Natural killer cell treated with Interleukin-12 subunit alpha and Interleukin-12 subunit beta and Interleukin-15 and Interleukin-18, amount 100 ng/mL, for 72 hours (primary cell): Measurements from ENCODE around the gene ASTL. TPM values are rescaled to one million over a fixed set of nuclear protein-coding genes. Genes with fewer than 3 reads are reported as not detected.
A peak's percentile ranks its signal among the peaks of the same experiment; 100 is the strongest.

ENCODE experiments used
- ATAC-seq, 2 donors: fragments of 150-1000 bp; cut with Tn5 transposase in 1 of 2; sonication (Bioruptor Pico), chemical (Tn5 transposase) in 1 of 2; 2 replicates each; pipeline ENCODE4 v1.10.0; 2021
- DNase-seq: peaks from one replicate; pipeline ENCODE4 v3.0.0; 2022; ENCODE audit warnings: low spot score
- H3K27ac Mint-ChIP-seq, 2 donors: 1 replicate in 1 of 2; 2 replicates in 1 of 2; pipeline ENCODE4 v1.8.0; 2022; ENCODE audit warnings: mixed read lengths in 2 of 2, mild to moderate bottlenecking in 1 of 2, moderate library complexity in 1 of 2
- H3K27me3 Mint-ChIP-seq, 2 donors: 1 replicate in 1 of 2; 2 replicates in 1 of 2; pipeline ENCODE4 v1.8.0; 2022; ENCODE audit warnings: mixed read lengths in 2 of 2
- H3K36me3 Mint-ChIP-seq: one replicate; pipeline ENCODE4 v1.8.0; 2022; ENCODE audit warnings: mixed read lengths
- H3K4me1 Mint-ChIP-seq, 2 donors: 1 replicate in 1 of 2; 2 replicates in 1 of 2; pipeline ENCODE4 v1.8.0; 2022; ENCODE audit warnings: low read depth in 2 of 2, mixed read lengths in 2 of 2, mild to moderate bottlenecking in 1 of 2
- H3K4me3 Mint-ChIP-seq: one replicate; pipeline ENCODE4 v1.8.0; 2022; ENCODE audit warnings: mixed read lengths
- H3K9me3 Mint-ChIP-seq: 2 replicates; pipeline ENCODE4 v1.8.0; 2022; ENCODE audit warnings: mixed read lengths
- total RNA-seq, 2 donors: library from RNA; stranded (reverse); gene quantifications; one replicate each; pipeline ENCODE4 v1.2.3, GENCODE V29; 2022

Gene ASTL
- total RNA-seq, 2 donors from 2014 or later, result 0.92 TPM; not detected in 1

GRCh38 chr2:96156011-96156820, 17.9 kb upstream of the ASTL start:
- Mint-ChIP-seq H3K9me3 (no peaks in the 10 kb centered on the region), H3K4me3 (peak overlapping the region; percentile 77), H3K4me1 (peaks cover 50 to 52% of the 10 kb centered on the region in 2 donors), H3K36me3 (no peaks in the 10 kb centered on the region), H3K27me3 (no peaks in the 10 kb centered on the region), H3K27ac (peak overlapping the region; percentile 89 to 90)
- DNase-seq (peak; percentile 41), ATAC-seq (no peak)

DNA sequence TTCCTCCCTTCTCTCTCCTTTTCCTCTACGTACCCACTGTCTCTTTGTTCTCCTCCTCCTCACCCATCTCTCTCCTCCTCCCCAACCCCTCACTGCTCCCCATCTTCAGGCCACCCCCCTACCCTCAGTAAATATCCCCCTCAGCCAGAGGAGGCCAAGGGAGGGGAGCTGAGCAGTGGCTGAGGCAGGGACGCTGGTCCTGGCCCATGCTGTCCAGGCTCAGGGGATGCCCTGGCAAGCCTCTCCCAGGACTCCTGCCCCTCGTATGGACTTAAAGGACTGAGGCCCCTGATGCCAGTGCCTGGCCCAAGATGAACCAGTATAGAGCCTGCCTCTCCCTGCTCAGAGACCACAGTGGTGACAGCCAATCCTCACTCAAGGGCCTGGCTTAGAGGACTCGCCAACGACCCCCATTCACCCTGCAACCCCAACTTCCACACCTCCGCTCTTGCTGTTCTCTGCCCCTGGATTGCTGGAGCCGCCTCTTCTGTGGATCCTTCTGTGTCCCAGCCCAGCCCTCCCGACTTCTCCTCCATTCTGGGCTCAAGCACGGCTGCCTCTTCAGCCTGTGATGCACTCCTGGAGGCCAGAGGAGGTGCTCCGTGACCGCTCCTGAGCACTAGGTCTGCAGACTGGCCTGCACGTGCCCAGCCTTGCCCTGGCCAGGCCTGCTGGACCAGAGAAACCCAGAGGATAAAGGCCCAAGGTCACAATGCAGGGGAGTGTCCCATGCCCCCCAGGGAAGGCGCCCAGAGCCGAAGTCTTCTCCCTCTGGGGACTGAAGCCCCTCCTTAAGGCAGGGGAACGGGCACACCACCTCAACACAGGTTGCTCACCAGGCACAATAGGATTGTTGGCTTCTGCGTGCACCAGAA, 16.4 kb upstream of the ASTL start:
- Mint-ChIP-seq H3K27ac (peak overlapping the region in 1 of 2 donors; percentile 58), H3K4me1 (peaks cover 41 to 48% of the 10 kb centered on the region in 2 donors), H3K27me3 (no peaks in the 10 kb centered on the region), H3K36me3 (no peaks in the 10 kb centered on the region), H3K9me3 (no peaks in the 10 kb centered on the region), H3K4me3 (no peak overlapping the region)
- ATAC-seq (no peak), DNase-seq (peak; percentile 45)

DNA sequence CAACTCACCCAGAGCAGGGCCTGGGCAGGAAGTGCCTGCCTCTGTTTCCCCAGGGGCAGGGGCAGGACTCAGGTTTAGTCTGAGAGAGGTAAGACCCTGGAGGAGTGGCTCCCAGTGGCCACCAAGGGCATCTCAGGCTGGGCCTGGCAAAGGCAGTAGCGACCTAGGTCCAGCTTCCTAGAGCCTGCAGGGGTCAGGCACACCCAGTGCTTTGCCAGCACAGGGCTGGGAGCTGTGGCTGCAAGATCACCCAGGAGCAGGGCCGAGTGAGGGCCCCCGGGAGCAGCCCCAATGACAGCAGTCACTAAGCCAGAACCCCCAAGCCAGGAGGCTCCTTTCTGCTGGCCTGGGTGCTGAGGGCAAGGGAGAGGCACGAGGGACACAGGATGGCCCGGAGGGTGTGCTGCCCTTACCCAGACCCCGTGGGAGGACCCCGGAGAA, 15.7 kb upstream of the ASTL start:
- Mint-ChIP-seq H3K4me1 (peaks cover 33 to 41% of the 10 kb centered on the region in 2 donors), H3K27ac (no peak overlapping the region), H3K36me3 (no peaks in the 10 kb centered on the region), H3K9me3 (no peaks in the 10 kb centered on the region), H3K4me3 (no peak overlapping the region), H3K27me3 (no peaks in the 10 kb centered on the region)
- no peak for ATAC-seq
- DNase-seq, result peak; percentile 44

GRCh38 chr2:96153291-96153713, 15.0 kb upstream of the ASTL start:
- H3K4me1 Mint-ChIP-seq, result peaks cover 33 to 46% of the 10 kb centered on the region in 2 donors
- H3K27ac Mint-ChIP-seq, result no peak overlapping the region
- no peaks in the 10 kb centered on the region for H3K9me3 Mint-ChIP-seq
- no peaks in the 10 kb centered on the region for H3K36me3 Mint-ChIP-seq
- DNase-seq, result peak; percentile 52
- no peak overlapping the region for H3K4me3 Mint-ChIP-seq
- ATAC-seq, result no peak
- H3K27me3 Mint-ChIP-seq, result no peaks in the 10 kb centered on the region

- Mint-ChIP-seq H3K36me3 (no peaks in the 10 kb centered on the region), H3K27ac (peak overlapping the region in 1 of 2 donors; percentile 59), H3K4me3 (no peak overlapping the region), H3K9me3 (no peaks in the 10 kb centered on the region), H3K27me3 (no peaks in the 10 kb centered on the region), H3K4me1 (peaks cover 33 to 48% of the 10 kb centered on the region in 2 donors)
- DNase-seq, result peak; percentile 44
- no peak for ATAC-seq
These were observed 14.2 kb upstream of the ASTL start for GRCh38 chr2:96152304-96153161.

GRCh38 chr2:96151595-96152303, 13.4 kb upstream of the ASTL start:
- H3K9me3 Mint-ChIP-seq, result no peaks in the 10 kb centered on the region
- no peaks in the 10 kb centered on the region for H3K27me3 Mint-ChIP-seq
- H3K27ac Mint-ChIP-seq, result peak overlapping the region in 1 of 2 donors; percentile 59
- no peaks in the 10 kb centered on the region for H3K36me3 Mint-ChIP-seq
- H3K4me1 Mint-ChIP-seq, result peaks cover 32 to 48% of the 10 kb centered on the region in 2 donors
- DNase-seq, result no peak
- H3K4me3 Mint-ChIP-seq, result no peak overlapping the region
- no peak for ATAC-seq

GRCh38 chr2:96150791-96151594, 12.7 kb upstream of the ASTL start:
- no peak overlapping the region for H3K4me3 Mint-ChIP-seq

DNA sequence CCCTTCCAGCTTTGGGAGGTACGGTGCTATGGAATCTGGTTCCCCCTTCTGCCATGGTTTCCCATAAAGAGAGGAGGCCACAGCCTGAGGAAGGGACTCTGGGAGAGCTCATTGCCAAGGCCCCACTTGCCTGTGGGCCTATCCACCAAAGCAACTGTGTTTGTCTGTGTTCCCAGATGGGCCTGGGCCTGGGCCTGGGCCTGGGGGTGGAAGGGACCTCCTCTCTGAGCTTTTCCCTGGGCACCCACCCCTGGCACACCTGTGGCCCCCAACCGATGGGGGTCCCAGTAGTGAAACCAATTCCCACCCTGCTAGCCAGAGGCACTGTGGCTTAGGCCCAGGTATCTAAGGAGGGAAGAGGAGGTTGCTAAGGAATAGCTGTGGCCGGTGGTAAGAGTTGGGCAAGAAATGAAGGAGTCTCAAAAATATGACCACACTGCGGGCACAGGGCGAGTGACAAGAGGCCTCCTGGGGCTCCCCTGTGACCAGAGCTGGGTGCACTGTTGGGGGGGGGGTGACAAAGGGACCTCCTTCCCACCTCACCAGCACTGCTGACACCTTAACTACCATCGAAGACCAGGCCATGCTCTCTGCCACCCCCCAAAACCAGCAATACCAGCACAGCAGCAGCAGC, 11.8 kb upstream of the ASTL start:
- peak overlapping the region; percentile 29 to 56 for H3K27ac Mint-ChIP-seq
- no peaks in the 10 kb centered on the region for H3K27me3 Mint-ChIP-seq
- H3K9me3 Mint-ChIP-seq, result no peaks in the 10 kb centered on the region
- H3K4me1 Mint-ChIP-seq, result peaks cover 30 to 47% of the 10 kb centered on the region in 2 donors
- ATAC-seq (no peak), DNase-seq (peak; percentile 48)
- no peaks in the 10 kb centered on the region for H3K36me3 Mint-ChIP-seq
- no peak overlapping the region for H3K4me3 Mint-ChIP-seq

More at GRCh38 chr2:96150791-96151594, 12.7 kb upstream of the ASTL start:
- Mint-ChIP-seq H3K36me3 (no peaks in the 10 kb centered on the region), H3K4me1 (peaks cover 31 to 46% of the 10 kb centered on the region in 2 donors), H3K27ac (peak overlapping the region; percentile 56 to 59), H3K9me3 (no peaks in the 10 kb centered on the region), H3K27me3 (no peaks in the 10 kb centered on the region)
- DNase-seq, result peak; percentile 38
- ATAC-seq, result no peak

DNA sequence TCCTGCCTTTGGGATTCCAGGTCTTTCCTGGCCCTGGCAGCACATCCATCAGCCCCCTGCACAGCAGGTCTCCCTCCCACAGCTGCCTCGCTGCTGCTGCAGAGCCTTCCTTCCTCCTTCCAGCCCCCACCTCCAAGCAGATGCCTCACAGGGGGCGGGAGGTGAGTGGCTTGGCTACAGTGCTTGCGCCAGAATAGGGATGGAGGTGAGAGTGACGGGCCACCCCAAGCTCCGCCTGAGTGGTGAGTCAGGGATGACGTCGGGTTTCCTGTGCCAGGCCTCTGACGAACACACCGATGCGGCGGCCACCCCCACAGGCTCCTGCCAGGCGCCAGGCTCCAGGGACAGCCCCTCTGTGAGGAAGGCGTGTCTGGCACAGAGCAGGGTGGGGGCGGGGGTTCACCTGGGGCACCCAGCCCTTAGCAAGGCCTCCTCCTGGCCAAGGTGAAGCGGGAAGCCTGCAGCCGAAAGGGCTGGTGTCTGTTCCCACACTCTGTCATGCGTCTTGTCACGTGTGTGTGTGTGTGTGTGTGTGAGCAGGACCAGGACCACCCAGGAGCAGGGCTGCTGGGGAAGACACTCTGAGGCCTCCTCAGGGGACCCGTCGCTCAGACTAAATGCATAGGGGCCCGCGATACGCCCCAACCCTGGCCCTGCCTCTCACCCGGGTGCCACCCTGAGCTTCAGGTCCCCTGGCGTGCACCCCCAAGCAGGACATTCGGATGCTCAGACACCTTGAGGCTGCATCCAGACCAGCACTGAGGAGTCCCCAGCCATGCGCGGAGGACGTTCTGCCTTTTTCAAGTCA, 10.3 kb upstream of the ASTL start:
- Mint-ChIP-seq H3K4me3 (peak overlapping the region; percentile 86), H3K4me1 (peaks cover 39 to 54% of the 10 kb centered on the region in 2 donors), H3K9me3 (no peaks in the 10 kb centered on the region), H3K36me3 (no peaks in the 10 kb centered on the region), H3K27ac (peak overlapping the region; percentile 90 to 91), H3K27me3 (no peaks in the 10 kb centered on the region)
- ATAC-seq (peak; percentile 85 to 90), DNase-seq (peak; percentile 97)

GRCh38 chr2:96147593-96148201, 9.4 kb upstream of the ASTL start:
- Mint-ChIP-seq H3K4me3 (peak overlapping the region; percentile 97), H3K27me3 (no peaks in the 10 kb centered on the region), H3K4me1 (peaks cover 39 to 56% of the 10 kb centered on the region in 2 donors), H3K27ac (peak overlapping the region; percentile 90 to 91), H3K36me3 (no peaks in the 10 kb centered on the region), H3K9me3 (no peaks in the 10 kb centered on the region)
- no peak for ATAC-seq
- peak; percentile 58 for DNase-seq
